Stimulated activated CD8-positive, alpha-beta memory T cell treated with anti-CD3 and anti-CD28 coated beads, Interleukin-7, amount 100 ng/mL, for 1 hour (primary cell): ENCODE measurements around the gene MMS19.
"Not testable (repeated sequence)": the region's sequence is repeated elsewhere in the genome, so short reads cannot be mapped to it uniquely, and the experiment has no call there.

ENCODE experiments used
- DNase-seq, 2 donors: peaks; one replicate each; pipeline ENCODE4 v3.0.0-alpha.2; 2020; ENCODE audit warnings: low read depth in 2 of 2

MMS19 gene

GRCh38 chr10:97506199-97506991, 8.2 kb upstream of the MMS19 start:
- DNase-seq = no peak

- no peak for DNase-seq
Measured at GRCh38 chr10:97505152-97505551, 6.9 kb upstream of the MMS19 start.

GRCh38 chr10:97503406-97503805, 5.2 kb upstream of the MMS19 start:
- no peak for DNase-seq

GRCh38 chr10:97502916-97503315, 4.7 kb upstream of the MMS19 start:
- DNase-seq = no peak

- no peak for DNase-seq
Measured at GRCh38 chr10:97500297-97500575, 2.0 kb upstream of the MMS19 start.

GRCh38 chr10:97499561-97500296, 1.5 kb upstream of the MMS19 start:
- no peak for DNase-seq

- DNase-seq = no peak
Measured at GRCh38 chr10:97498841-97499560, 779 bp upstream of the MMS19 start, which contains the start of gene UBTD1. UBTD1 (plus strand) TSS chr10:97498924; CDS start chr10:97499204, 280 bp downstream.

- peak in 1 of 2 donors; percentile 20 for DNase-seq
Measured at GRCh38 chr10:97497572-97498075, 598 bp downstream of the MMS19 start.

GRCh38 chr10:97494863-97495506, 3.2 kb downstream of the MMS19 start:
- no peak for DNase-seq

GRCh38 chr10:97494151-97494550, 4.1 kb downstream of the MMS19 start:
- DNase-seq = no peak

GRCh38 chr10:97490592-97490991, 7.6 kb downstream of the MMS19 start:
- DNase-seq = no peak

- DNase-seq = no peak
Measured at GRCh38 chr10:97485647-97486281, 12.5 kb downstream of the MMS19 start.

- DNase-seq = no peak
Measured at GRCh38 chr10:97483921-97484320, 14.3 kb downstream of the MMS19 start.

- no peak for DNase-seq
Measured at GRCh38 chr10:97483506-97483905, 14.7 kb downstream of the MMS19 start.

- DNase-seq = no peak
Measured at GRCh38 chr10:97482381-97482780, 15.8 kb downstream of the MMS19 start.

GRCh38 chr10:97481071-97481470, 17.2 kb downstream of the MMS19 start:
- DNase-seq = no peak

GRCh38 chr10:97479939-97480338, 18.3 kb downstream of the MMS19 start:
- no peak for DNase-seq

- DNase-seq = not testable (repeated sequence)
Measured at GRCh38 chr10:97479410-97479809, 18.8 kb downstream of the MMS19 start.

- DNase-seq = no peak
Measured at GRCh38 chr10:97475936-97476594, 22.2 kb downstream of the MMS19 start.

GRCh38 chr10:97474918-97475317, 23.3 kb downstream of the MMS19 start:
- DNase-seq = no peak

GRCh38 chr10:97468781-97469180, 29.4 kb downstream of the MMS19 start:
- not testable (repeated sequence) for DNase-seq
